HG03135 (cell line): ENCODE results near the gene RBM26.

Source experiments
- ATAC-seq: cut with Tn5 transposase; IDR thresholded peaks from one replicate; pipeline ENCODE4 v1.9.1; 2021; ENCODE audit warnings: mild to moderate bottlenecking, moderate library complexity; ENCODE audit not compliant: unreplicated experiment

The RBM26 gene

GRCh38 chr13:79405831-79406596, at the start of gene RBM26:
Gene RBM26, minus strand, starts transcription at chr13:79406255. Its CDS starts 481 bp downstream, at chr13:79405774.
- ATAC-seq: peak; percentile 81

GRCh38 chr13:79455331-79455730, 49.3 kb upstream of the RBM26 start:
- no peak for ATAC-seq

- ATAC-seq: no peak
Measured at GRCh38 chr13:79452239-79452913, 46.3 kb upstream of the RBM26 start.

DNA sequence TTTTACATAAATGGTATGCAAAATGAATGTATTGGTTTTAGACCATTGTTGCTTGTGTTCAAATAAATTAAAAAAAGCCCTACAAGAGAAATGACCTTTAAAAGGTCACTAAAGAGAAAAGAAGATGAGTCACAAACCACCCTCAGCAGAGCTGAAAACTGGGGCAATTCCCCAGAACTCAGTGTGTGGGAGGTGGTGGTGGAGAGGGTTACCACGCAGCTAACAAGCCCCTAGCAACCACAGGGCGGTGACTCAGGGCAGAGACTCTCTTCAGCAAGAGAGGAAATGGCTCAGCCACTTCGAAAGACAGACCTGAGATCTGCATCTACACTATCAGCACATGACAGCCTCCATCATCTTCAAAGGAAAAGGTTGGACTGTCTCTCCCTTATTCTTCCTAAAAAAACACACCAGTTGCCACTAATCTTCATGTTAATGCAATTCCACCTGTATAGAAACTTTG, 45.5 kb upstream of the RBM26 start:
- ATAC-seq: peak; percentile 99

- ATAC-seq: no peak
Measured at GRCh38 chr13:79450110-79450509, 44.1 kb upstream of the RBM26 start.

DNA sequence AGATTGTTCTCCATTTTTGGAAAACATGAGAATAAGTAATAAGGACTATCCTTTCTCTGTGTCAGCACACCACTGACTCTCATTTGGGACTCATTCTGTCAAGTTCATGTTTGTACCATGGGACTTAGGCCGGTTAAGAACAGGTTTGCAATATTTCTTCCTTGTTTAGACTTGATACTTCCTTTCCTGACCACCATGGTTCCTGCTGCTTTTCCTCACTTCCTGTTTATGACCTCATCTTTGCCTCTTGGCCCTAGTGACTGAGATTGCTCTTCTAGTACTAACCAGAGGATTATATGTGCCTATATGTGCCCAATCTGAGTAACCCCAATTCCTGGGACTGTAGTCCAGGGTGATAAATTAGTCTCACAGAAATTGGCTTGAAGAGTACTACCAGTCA, 42.4 kb upstream of the RBM26 start:
- no peak for ATAC-seq

DNA sequence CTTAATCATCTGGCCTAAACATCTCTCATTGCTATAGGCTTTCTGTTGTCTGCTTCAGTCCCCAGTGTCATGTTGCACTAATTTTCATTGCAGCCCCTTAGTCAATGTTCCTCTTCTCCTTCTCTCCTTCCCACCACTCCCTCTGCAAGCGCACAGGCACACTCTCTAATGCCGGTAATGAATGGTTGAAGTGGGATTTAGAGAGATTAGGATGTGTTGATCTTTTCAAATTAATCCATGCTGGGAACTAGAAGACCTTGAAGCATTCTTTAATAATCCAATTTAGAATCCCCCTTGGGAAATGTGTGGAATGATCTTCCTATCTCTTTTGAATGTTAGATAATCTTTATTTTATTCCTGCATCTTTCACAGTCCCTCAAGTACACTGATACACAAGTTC, 41.7 kb upstream of the RBM26 start:
- ATAC-seq: no peak

DNA sequence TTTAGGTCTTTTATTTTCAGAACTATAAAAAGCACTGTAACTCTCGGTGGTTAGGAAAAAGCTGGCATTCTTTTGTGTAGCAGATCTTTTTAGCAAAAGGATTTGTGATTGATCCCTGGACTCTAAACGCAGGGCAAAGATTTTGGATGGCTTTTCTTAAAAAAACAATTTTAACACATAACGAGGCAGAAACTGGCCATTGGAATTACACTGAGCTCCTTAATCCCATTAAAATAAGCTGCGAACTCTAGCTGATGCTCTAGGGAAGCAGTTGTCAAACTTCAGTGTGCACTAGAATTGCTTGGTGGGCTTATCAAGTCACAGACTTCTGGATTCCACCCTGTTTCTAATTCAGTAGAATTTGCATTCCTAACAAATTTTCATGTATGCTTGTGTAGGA, 41.1 kb upstream of the RBM26 start:
- no peak for ATAC-seq

- ATAC-seq: no peak
Measured at GRCh38 chr13:79445968-79446645, 40.1 kb upstream of the RBM26 start.

GRCh38 chr13:79442706-79443105, 36.7 kb upstream of the RBM26 start:
- ATAC-seq: no peak

- ATAC-seq: no peak
Measured at GRCh38 chr13:79442221-79442620, 36.2 kb upstream of the RBM26 start.

DNA sequence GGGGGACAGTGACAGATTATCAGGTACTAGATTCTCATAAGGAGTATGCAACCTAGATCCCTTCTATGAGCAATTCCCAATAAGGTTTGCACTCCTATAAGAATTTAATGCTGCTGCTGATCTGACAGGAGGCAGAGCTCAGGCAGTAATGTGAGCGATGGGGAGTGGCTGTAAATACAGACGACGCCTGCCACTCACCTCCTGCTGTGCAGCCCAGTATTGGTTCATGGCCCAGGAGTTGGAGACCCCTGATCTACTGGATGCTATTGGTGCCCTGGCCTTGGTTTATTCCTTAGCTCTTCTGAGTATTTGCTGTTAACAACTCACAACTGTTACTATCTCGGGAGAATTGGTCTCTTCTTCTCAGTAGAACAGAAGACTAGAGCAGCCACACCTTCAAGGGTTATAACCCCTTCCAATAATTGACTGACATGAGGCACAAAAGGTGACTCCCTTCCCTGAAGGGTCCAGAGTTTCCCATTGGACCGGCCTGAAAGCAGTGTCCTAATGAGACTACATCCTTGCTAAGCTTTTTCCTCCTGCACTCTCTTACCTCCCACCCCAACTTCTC, 35.0 kb upstream of the RBM26 start:
- no peak for ATAC-seq

DNA sequence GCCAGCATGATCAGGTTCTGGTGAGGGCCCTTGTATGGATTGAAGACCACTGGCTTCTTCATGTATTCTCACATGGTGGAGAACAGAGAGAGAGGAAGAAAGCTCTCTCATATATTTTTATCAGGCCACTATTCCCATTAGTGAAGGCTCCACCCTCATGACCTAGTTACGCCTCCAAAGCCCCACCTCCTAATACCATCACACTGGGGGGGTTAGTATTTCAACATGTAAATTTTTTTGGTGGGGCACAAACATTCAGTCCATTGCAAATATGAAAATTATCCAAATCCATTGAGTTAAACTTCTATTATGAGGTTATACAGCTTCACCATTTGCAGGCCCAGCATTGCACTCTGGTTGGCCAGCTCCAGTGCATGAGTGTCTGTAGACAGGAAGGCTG, 33.2 kb upstream of the RBM26 start:
- ATAC-seq: no peak

- no peak for ATAC-seq
Measured at GRCh38 chr13:79435561-79435990, 29.5 kb upstream of the RBM26 start.

- no peak for ATAC-seq
Measured at GRCh38 chr13:79434556-79434955, 28.5 kb upstream of the RBM26 start.

GRCh38 chr13:79432992-79433391, 26.9 kb upstream of the RBM26 start:
- ATAC-seq: no peak

DNA sequence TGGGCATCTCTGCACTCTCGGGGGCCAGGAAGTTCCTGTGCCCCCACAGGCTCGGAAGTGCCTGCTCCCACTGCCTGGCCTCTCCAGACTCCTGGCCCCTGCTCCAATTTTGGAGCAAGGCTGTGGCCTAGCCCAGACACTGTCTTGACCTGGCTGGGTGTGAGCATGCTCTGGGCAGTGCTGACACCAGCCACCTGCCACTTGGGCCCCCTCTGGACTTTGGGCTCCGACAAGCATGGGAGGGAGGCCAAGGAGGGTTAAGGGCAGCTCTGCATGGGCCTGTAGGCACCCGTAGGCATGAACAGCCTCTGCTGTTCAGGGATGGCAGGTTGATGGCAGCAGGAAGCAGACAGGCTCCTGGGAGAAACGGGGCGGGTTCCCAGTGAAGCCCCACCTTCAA, 26.0 kb upstream of the RBM26 start:
- no peak for ATAC-seq

- no peak for ATAC-seq
Measured at GRCh38 chr13:79429309-79429708, 23.3 kb upstream of the RBM26 start.

DNA sequence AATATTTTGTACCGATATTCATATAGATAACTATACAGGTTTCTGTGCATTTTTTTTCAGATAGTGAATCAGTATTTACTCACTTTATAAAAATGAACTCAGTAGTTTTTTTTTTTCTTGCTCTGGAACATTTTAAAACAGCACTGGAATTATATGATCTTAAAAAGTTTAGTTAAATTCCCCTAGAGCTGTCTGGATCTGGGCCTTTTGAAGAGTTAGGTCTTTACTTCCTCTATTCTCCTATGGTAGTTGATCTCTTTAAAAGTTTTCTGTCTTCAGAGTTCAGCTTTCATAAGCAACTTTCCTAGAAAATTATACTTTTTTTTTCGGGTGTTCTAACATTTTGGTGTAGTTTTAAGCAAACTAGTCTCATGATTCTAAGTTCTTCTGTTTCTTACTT, 21.8 kb upstream of the RBM26 start:
- ATAC-seq: no peak

- ATAC-seq: no peak
Measured at GRCh38 chr13:79427265-79427664, 21.2 kb upstream of the RBM26 start.
